HG02798 (cell line): ENCODE data around the gene OR10H1.
"Not testable (repeated sequence)": the region's sequence is repeated elsewhere in the genome, so short reads cannot be mapped to it uniquely, and the experiment has no call there.

ENCODE experiments used
- ATAC-seq: cut with Tn5 transposase; IDR thresholded peaks from one replicate; pipeline ENCODE4 v1.9.1; 2021; ENCODE audit warnings: mild to moderate bottlenecking; ENCODE audit not compliant: unreplicated experiment, poor library complexity

OR10H1 gene

DNA sequence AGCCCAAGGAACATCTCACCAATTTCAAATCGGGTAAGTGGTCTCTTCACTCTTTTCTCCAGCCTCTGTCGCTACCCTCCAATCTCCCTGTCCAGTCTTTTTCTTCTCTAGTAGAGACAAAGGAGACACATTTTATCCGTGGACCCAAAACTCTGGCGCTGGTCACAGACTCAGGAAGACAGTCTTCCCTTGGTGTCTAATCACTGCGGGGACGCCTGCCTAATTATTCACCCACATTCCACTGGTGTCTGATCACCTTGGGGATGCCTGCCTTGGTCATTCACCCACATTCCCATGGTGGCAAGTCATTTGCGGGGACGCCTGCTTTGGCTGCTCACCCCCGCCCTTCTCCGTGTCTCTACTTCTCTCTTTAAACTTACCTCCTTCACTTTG, 13.8 kb upstream of the OR10H1 start:
- ATAC-seq = no peak

DNA sequence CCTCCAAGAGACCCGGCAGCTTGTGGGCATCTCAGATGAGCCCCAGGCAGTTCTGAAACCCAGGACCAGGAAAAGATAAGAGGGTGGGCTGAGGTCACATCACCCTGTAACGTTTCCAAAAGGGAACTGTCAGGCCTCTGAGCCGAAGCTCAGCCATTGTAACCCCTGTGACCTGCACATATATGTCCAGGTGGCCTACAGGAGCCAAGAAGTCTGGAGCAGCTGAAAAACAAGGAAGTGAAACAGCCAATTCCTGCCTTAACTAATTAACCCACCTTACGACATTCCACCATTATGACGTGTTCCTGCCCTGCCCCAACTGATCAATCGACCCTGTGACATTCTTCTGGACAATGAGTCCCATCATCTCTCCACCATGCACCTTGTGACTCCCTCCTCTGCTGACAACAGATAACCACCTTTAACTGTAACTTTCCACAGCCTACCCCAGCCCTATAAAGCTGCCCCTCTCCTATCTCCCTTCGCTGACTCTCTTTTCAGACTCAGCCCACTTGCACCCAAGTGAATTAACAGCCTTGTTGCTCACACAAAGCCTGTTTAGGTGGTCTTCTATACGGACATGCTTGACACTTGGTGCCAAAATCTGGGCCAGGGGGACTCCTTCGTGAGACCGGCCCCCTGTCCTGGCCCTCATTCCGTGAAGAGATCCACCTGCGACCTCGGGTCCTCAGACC, 13.3 kb upstream of the OR10H1 start:
- ATAC-seq = not testable (repeated sequence)

DNA sequence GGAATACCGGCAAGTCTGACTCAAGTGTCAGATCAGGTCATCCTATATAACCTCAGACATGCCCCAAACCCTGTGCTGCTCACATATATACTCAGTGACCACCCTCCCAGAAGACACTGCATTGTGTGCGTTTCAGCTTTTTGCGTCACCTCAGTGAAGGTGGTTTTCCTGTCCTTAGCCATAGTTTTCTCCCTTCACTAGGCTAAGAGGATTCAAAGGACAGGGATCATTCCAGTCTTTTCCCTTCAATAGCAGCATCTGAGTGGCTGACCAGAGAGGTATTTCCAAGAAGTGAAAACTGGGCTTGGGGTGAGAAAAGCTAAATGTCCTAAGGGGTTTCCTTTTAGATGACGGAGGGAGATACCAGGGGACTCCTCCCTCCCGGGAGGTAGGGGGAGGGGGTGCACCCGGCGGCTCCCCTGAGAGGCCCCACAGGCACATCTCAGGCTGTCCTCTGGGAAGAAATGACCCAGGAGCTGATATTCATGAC, 12.7 kb upstream of the OR10H1 start:
- no peak for ATAC-seq

DNA sequence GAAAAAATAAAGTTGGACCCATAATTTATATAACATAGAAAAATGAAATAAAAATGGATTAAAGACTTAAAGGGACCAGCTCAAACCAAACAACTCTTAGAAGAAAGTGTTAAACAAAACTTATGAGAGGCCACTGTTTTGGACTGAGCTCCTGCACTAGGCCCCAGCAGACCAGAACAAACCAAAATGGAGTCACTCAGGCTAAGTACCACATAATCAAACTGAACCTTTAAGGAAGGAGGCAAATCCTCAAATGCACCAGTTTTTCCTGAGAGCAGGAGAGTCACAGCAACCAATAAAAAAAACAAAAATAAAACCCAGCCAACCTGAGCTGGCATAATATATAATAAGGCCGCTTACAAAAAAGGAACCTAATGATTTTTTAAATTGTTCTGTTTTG, 10.3 kb upstream of the OR10H1 start:
- no peak for ATAC-seq

DNA sequence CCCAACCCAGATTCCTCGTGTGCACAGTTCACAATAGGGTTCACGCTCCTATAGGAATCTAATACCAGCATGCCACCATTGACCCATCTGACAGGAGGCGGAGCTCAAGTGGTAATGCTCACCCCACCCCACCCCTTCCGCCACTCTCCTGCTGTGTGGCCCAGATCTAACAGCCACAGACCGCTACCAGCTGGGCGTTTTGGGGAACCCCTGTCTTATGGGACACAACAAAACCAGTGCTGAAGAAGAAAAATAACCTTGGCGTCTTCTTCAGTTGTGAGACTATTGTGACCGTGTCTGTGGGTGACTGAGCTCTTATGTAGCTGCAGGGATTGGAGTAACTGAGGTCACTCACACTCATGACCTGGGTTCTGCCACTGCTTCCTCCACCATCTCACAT, 5.2 kb upstream of the OR10H1 start:
- ATAC-seq = no peak

DNA sequence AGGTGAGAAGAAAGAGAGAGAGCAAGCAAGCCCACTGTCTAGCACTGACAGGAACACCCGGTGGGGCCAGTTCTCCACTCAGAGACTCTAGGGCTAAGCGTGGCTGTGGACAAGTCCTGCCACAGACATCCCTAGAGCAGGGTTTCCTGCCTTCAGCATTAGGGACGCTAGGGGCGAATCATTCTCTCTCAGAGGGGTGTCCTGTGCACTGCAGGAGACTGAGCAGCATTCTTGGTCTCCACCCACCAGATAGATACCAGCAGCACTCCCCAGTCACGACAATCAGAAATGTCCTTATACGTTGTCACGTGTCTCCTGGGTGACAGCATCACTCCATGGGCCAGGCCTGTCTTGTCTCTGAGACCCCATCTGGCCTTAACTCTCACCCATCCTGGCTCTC, 1.5 kb downstream of the OR10H1 start:
- ATAC-seq = no peak

DNA sequence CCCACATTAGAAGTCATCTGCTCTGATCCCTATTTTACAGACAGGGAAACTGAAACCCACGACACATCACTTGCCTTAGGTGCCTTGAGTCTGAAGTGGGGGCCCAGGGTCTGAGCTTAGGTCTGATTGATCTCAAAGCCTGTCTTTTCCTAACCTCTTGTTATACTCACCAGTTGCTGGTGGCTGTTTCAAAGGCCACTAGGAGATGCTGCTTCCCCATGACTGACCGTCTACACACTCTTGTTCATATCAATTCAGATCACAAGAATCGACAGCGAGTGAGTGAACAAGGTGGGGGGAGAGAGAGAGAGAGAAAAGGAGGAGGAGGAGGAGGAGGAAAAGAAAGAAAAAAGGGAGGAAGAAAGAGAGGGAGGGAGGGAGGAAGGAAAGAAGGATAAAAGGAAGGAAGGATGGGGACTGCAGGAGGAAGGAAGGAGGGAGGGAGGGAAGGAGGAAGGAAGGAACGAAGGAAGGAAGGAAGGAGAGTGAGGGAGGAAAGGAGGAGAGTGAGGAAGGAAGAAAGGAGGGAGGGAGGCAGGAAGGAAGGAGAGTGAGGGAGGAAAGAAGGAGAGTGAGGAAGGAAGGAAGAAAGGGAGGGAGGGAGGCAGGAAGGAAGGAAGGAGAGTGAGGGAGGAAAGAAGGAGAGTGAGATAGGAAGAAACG, 3.3 kb downstream of the OR10H1 start:
- ATAC-seq = no peak

DNA sequence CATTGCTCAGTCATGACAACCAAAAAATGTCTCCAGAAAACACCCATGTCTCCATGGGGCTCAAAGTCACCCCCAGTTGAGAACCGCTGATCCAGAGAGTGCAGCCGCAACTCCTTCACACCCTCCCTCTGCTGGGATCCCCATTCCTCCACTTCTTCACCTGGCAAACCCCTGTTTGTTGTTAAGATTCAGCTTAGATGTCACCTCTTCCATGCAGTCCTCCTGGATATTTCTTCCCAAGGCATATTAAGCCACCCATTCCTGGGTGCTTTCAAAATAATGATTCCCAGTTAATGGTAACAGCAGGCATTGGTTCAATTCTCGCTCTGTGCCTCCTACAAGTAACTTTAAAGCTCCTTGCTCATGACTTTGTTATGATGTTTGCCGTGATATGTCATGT, 4.0 kb downstream of the OR10H1 start:
- ATAC-seq = no peak

DNA sequence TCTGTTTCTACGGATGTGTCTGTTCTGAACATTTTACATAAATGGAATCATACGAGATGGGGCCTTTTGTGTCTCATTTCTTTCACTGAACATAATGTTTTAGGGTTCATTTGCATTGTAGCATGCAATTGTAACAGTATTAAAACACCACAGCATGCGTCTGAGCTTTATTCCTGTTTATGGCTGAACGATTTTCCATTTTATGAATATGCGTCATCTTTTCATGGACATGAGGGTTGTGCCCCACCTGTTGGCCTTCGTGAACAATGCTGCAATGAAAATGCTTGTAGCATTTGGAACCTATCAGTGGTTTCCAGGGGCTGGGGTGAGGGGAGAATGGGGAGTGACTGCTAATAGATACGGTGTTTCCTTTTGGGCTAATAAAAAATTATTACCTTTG, 5.1 kb downstream of the OR10H1 start:
- ATAC-seq = no peak

DNA sequence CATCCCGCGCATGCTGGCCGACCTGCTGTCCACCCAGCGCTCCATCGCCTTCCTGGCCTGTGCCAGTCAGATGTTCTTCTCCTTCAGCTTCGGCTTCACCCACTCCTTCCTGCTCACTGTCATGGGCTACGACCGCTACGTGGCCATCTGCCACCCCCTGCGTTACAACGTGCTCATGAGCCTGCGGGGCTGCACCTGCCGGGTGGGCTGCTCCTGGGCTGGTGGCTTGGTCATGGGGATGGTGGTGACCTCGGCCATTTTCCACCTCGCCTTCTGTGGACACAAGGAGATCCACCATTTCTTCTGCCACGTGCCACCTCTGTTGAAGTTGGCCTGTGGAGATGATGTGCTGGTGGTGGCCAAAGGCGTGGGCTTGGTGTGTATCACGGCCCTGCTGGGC, 21.2 kb downstream of the OR10H1 start:
- not testable (repeated sequence) for ATAC-seq

DNA sequence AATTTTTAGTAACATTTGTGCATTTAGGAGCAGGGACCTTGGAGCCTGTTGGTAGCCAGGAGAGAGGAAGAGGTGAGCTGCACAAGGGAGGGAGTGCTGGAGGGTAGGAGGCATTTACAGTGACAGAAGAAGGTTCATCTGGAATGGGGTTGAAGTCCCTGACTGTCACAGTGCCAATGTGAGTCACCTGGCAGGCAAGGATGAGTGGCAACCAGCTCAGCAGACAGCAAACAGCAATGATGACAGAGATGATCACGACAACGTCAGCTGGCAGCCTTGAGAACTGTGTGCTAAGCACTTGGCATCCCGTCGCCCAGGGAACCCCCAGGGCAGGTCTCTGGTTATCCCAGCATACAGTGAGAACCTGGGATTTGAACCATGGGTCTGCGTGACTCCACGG, 25.4 kb downstream of the OR10H1 start:
- no peak for ATAC-seq

DNA sequence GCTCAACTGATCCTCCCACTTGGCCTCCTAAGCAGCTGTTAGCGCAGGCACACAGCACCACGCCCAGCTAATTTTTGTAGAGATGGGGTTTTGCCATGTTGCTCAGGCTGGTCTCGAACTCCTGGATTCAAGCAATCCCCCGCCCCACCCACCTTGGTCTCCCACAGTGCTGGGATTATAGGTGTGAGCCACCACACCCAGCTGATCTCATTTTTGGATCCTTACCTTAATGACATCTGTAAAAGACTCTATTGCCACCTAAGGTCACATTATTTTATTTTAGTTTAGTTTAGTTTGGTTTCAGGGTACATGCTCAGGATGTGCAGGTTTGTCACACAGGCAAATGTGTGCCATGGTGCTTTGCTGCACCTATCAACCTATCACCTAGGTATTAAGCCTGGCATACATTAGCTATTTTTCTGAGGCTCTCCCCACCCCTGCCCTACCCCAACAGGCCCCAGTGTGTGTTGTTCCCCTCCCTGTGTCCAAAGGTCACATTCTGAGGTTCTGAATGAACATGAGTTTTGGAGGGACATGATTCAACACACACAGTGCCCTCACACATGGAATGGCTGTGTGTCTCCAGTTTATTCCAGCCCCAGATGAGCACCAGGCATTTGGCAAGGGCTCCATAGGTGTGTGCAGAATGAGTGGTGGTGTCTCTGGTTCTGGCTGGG, 26.7 kb downstream of the OR10H1 start:
- no peak for ATAC-seq

DNA sequence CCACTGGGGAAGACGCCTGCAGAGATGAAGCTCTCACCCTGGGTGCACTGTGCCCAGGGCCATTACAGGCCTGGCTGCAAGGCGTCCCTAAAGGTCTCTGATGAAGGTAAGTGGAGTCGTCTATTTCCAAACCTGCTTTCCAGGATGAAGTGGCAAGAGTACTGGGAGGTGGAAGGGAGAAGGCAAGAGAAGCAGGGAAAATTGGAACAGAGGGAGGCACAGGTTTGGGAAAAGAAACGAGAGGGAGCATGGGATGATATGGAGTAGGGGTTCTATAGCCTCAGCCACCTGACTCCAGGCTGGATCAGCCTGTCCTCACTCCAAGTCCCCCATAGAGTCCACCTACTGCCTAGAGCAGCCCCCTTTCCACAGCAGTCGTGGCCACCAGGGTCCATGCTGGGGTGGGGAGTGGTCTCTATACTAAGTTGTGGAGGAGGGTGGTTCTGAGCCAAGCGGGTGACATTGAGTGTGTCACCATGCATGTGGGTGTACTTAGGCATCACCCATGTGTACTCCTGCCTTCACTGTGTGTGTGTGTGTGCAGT, 27.8 kb downstream of the OR10H1 start, which contains the start of gene OR10H5:
TSS of gene OR10H5 (plus strand) at position 51 of the 545 bp plus-strand sequence. CDS start 6,388 bp downstream, outside the sequence.
- no peak for ATAC-seq

DNA sequence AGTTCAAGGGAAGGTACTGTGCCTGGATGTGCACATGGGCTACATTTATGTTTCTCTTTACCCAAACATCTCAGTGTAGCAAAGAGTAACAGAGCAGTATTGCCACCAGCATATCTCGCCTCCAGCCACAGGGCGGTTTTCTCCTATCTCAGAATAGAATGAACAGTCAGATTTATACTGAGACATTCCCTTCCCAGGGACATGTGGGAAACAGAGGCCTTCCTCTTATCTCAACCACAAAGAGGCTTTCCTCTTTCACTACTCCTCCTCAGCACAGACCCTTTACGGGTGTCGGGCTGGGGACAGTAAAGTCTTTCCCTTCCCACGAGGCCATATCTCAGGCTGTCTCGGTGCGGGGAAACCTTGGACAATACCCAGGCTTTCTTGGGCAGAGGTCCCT, 32.6 kb downstream of the OR10H1 start:
- ATAC-seq = not testable (repeated sequence)

DNA sequence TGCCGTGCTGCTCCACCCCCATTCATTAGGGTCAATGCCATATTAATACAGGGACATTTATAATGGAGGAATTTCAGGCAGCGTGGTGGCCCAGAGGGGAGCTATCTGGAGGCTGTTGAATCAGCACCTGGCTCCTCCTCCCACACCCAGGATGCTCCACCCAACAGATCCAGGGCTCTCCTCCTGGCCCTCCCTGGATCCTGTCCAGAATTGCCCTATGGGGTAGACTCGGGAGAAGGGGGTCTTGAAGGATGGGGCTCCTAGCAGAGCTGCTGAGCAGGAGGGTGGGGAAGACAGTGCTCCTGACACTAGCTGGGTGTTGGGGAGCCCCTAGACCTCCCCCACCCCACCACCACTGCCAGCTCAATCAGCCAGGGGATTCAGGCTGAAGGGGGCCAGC, 33.3 kb downstream of the OR10H1 start:
- no peak for ATAC-seq

DNA sequence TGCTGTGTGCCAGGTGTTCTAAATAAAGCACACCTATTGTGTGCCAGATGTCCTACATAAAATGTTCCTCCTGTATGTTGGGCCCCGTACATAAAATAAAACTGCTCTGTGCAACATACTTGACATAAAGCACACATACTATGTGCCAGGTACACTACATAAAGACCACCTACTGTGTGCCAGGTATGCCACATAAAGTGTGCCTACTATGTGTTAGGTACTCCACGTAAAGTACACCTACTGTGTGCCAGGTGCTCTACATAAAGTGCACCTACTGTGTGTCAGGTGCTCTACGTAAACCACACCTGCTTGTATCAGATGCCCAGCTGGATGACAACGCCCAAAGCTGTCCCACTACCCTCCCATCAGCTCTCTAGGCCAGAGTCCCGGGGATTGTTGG, 33.8 kb downstream of the OR10H1 start:
- ATAC-seq = no peak

DNA sequence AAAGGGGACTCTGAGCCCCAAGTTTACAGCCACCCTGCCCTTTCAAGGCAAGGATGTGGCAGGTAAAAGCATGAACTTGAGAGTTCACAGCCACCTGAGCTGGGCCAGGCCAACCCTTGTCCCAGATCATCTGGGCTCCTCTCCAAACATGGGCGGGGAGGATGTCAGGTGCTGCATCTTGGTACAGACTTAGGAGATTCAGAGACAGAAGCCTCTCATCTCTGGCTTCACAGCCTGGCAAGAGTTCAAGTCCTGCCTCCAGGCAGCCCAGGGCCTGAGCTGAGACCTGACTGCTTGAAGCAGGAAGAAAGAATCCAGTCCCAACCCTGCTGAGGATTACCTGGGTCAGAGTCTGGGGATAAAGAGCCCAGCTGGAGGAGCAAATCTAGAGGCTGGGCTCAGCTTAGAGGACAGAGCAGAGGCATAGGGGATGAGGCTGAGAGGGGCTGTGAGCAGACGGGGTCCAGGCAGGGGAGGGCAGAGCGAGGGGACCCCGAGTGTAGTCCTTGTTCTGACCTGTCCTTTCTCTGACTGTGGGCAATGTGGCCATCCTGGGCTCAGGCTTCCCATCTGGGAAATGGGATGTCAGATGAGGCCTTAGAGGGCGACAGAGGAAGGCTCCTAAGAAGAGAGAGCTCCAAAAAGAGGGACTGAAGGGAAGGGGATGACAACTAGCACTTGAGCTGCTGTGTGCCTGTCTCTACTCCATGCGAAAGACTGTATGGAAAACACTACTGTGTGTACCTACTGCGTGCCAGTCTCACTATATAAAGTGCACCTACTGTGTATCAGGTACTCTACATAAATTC, 34.6 kb downstream of the OR10H1 start:
- ATAC-seq = no peak

DNA sequence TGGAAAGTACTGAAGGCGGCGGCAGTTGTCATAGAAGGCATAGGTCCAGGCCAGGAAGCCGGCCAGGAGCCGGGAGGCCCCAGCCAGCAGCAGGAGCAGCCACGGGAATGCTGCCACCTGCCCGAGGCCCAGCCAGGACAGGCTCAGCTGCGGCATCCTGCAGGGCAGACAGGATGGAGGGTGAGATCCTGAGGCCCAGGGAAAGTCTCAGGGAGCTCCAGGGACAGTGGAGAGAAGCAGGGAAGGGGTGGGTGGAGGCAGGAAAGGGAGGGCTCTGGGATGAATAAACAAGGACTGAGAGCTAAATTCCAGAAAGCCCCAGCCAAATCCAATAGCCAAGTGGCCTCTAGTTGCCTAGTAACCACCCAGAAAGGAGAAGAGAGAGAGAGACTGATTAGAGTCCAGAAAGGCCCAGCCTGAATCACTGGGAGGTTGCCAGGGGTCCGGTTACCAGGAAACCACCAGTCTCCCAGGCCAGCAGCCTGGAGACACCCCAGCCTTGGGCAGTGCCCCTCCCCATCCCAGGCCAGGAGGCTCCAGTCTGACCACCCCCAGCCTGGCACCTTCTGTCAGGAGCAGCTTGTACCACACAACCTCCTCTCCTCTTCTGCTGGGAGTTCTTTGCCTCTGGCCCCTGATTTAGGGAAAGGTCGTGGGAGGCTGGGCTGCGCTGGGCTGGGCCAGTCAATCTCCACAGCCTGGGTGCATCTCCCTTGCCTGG, 35.5 kb downstream of the OR10H1 start:
- no peak for ATAC-seq
